ENCODE measurements around the gene PPP1CA. TPM values are rescaled to one million over a fixed set of nuclear protein-coding genes. Genes with fewer than 3 reads are reported as not detected.

The PPP1CA gene
- total RNA-seq, 1 experiment from 2014 or later: 384 TPM

DNA sequence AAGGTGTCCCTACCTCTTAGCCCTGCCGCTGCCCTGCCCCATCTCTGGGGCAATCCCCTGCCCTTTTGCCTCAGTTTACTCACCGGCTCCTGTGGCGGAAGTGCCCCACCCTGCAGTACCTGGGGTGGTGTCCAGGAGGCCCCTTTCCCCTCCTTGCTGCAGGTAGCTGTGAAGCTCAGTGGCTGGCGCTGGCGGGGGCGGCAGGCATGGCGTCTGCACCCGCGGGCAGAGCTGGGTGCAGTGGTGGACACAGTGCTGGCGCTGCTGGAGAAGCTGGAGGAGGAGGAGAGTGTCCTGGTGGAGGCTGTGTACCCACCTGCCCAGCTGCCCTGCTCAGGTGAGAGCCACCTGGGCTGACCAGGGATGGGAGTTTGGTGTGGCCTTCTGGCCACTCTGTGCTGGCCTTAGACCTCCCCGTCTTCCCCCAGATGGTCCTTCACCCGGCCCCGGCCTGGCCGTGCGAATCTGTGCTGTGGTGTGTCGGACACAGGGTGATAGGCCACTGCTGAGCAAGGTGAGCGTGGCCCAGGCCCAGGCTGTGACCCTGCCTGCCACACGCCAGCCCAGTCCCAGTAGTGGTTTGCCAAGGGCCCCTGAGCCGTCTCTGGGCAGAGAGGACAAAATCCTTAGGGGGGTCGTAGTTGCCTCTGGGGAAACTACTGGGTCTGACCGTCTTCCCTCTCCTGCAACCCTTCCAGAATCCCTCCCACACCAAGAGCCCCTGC lies 17.8 kb upstream of the PPP1CA start:
- Mint-ChIP-seq H3K4me1 (ENCODE audit: low read depth, unreplicated experiment) (peaks cover 36% of the 10 kb centered on the region), H3K27ac (ENCODE audit: unreplicated experiment) (peak overlapping the region; percentile 68), H3K4me3 (ENCODE audit: unreplicated experiment) (peak overlapping the region; percentile 71), H3K27me3 (ENCODE audit: insufficient read depth, unreplicated experiment) (no peaks in the 10 kb centered on the region), H3K36me3 (ENCODE audit: insufficient read depth, unreplicated experiment) (peaks cover 29% of the 10 kb centered on the region), H3K9me3 (ENCODE audit: unreplicated experiment) (no peaks in the 10 kb centered on the region)
- DNase-seq: no peak
- Histone ChIP-seq H3K4me1 (peaks cover 18% of the 10 kb centered on the region), H3K4me3 (ENCODE audit: low read depth, low read length) (no peak overlapping the region; the same call in 1 of the 2 replicates), H3K9me3 (no peaks in the 10 kb centered on the region), H3K27me3 (replicated peaks; ENCODE audit: control insufficient read depth, insufficient read depth, low read length) (no peaks in the 10 kb centered on the region), H3K36me3 (ENCODE audit: control insufficient read depth, insufficient read depth, low read length) (no peaks in the 10 kb centered on the region)
- TF ChIP-seq, protein P1, sequence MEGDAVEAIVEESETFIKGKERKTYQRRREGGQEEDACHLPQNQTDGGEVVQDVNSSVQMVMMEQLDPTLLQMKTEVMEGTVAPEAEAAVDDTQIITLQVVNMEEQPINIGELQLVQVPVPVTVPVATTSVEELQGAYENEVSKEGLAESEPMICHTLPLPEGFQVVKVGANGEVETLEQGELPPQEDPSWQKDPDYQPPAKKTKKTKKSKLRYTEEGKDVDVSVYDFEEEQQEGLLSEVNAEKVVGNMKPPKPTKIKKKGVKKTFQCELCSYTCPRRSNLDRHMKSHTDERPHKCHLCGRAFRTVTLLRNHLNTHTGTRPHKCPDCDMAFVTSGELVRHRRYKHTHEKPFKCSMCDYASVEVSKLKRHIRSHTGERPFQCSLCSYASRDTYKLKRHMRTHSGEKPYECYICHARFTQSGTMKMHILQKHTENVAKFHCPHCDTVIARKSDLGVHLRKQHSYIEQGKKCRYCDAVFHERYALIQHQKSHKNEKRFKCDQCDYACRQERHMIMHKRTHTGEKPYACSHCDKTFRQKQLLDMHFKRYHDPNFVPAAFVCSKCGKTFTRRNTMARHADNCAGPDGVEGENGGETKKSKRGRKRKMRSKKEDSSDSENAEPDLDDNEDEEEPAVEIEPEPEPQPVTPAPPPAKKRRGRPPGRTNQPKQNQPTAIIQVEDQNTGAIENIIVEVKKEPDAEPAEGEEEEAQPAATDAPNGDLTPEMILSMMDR (IDR thresholded peaks at IDR 0.05; ENCODE audit: insufficient read depth in 1 of 2, low read depth in 1 of 2, low read length in 1 of 2, severe bottlenecking in 1 of 2, unreplicated experiment in 1 of 2): no peak
- ChIA-PET CTCF (interaction anchor here (1.4 to 4.1 kb wide), 3 partner anchors 12 to 28 kb away, joined by 3 to 45 read pairs (median 9); partner anchors contain the start of genes PPP1CA and RAD9A), POLR2A (interaction anchor here (0.6 to 1.7 kb wide), 3 partner anchors 18 to 88 kb away, joined by 5 to 18 read pairs (median 9); partner anchors contain the start of genes CDK2AP2, CORO1B and PPP1CA)
- no TSS peak for BruUV-seq (replicated peaks)
- intact Hi-C loops (cut with micrococcal nuclease; ENCODE audit: unreplicated experiment): loop anchor here (2.0 kb wide), 1 partner anchor 49 kb away; the partner anchor contains the start of gene TMEM134

DNA sequence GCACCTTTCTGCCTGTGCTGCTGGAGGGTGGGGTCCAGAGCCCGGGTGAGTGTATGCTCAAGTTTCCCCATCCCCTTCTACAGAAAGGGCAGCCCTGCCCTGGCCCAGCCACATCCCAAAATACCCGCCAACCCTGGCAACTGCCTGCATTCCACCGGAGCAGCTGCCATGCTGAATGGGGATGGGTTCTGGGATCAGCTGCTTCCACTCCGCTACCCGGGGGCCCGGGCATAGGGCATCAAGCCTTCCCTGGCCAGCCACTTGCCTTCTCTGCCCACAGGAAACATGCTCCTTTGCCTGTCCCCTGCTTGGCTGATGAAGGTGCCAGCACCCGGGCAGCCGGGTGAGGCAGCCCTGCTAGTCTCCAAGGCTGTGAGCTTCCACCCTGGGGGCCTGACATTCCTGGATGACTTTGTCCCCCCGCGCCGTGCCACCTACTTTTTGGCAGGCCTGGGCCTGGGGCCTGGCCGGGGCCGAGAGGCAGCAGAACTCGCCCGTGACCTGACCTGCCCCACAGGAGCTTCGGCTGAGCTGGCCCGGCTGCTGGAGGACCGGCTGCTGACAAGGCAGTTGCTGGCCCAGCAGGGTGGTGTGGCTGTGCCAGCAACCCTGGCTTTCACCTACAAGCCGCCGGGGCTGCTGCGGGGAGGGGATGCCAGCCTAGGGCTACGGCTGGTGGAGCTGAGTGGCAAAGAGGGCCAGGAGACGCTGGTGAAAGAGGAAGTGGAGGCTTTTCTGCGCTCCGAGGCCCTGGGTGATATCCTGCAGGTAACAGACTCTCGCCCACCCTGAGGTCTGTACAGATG lies 17.0 kb upstream of the PPP1CA start:
- POLR2A ChIA-PET: interaction anchor here (0.6 to 1.1 kb wide), 3 partner anchors 17 to 25 kb away, joined by 3 to 5 read pairs (median 4); partner anchors contain the start of genes CORO1B and PPP1CA

More for the DNA sequence above, 17.0 kb upstream of the PPP1CA start:
- BruUV-seq (replicated peaks): no TSS peak
- Histone ChIP-seq H3K27me3 (replicated peaks; ENCODE audit: control insufficient read depth, insufficient read depth, low read length) (no peaks in the 10 kb centered on the region), H3K4me3 (ENCODE audit: low read depth, low read length) (no peak overlapping the region), H3K36me3 (ENCODE audit: control insufficient read depth, insufficient read depth, low read length) (no peaks in the 10 kb centered on the region), H3K9me3 (no peaks in the 10 kb centered on the region), H3K4me1 (peaks cover 18% of the 10 kb centered on the region)
- peaks cover 29% of the 10 kb centered on the region for H3K36me3 Mint-ChIP-seq (ENCODE audit: insufficient read depth, unreplicated experiment)
- peaks cover 36% of the 10 kb centered on the region for H3K4me1 Mint-ChIP-seq (ENCODE audit: low read depth, unreplicated experiment)
- H3K4me3 Mint-ChIP-seq (ENCODE audit: unreplicated experiment): peak overlapping the region; percentile 71
- intact Hi-C loops (cut with micrococcal nuclease; ENCODE audit: unreplicated experiment): no loop called here
- CTCF ChIA-PET: interaction anchor here (1.4 to 4.1 kb wide), 2 partner anchors 11 to 17 kb away, joined by 3 to 45 read pairs; partner anchors contain the start of gene PPP1CA
- no peaks in the 10 kb centered on the region for H3K9me3 Mint-ChIP-seq (ENCODE audit: unreplicated experiment)
- no peaks in the 10 kb centered on the region for H3K27me3 Mint-ChIP-seq (ENCODE audit: insufficient read depth, unreplicated experiment)
- DNase-seq: no peak
- H3K27ac Mint-ChIP-seq (ENCODE audit: unreplicated experiment): no peak overlapping the region
- TF ChIP-seq, protein P1 (IDR thresholded peaks at IDR 0.05; ENCODE audit: insufficient read depth in 1 of 2, low read depth in 1 of 2, low read length in 1 of 2, severe bottlenecking in 1 of 2, unreplicated experiment in 1 of 2): no peak

Measured in Caco-2 (cell line).